HL-60 (cell line): ENCODE results near the gene FRRS1L.

Source experiments
- DNase-seq, 2 experiments: peaks; one replicate each; pipeline ENCODE4 v3.0.0-alpha.2; 2010 to 2020; ENCODE audit warnings: low read depth in 1 of 2, low spot score in 1 of 2
- H3K27ac ChIP-seq: fragments of 250-450 bp; sonication (Bioruptor Pico); replicated peaks from 2 replicates; pipeline ENCODE4 v1.5.1; 2020; ENCODE audit warnings: mild to moderate bottlenecking, moderate library complexity
- H3K27me3 ChIP-seq: fragments of 250-450 bp; sonication (Bioruptor Pico); 2 replicates; pipeline ENCODE4 v1.5.1; 2021; ENCODE audit warnings: mild to moderate bottlenecking, moderate library complexity; ENCODE audit not compliant: insufficient read depth, poor library complexity, severe bottlenecking
- H3K4me3 ChIP-seq: replicated peaks from 2 replicates; pipeline ENCODE4 v1.5.1; 2011; ENCODE audit warnings: mild to moderate bottlenecking, control low read depth, low read length; ENCODE audit not compliant: insufficient read depth
- CTCF ChIP-seq: IDR thresholded peaks from one replicate; pipeline ENCODE4 v1.5.1; 2011; ENCODE audit warnings: low read length, control low read depth, inconsistent platforms; ENCODE audit not compliant: insufficient read depth
- GABPA ChIP-seq: IDR thresholded peaks from 2 replicates; pipeline ENCODE4 v1.6.1; 2012; ENCODE audit warnings: low read depth
- POLR2AphosphoS5 ChIP-seq: IDR thresholded peaks from 2 replicates; pipeline ENCODE4 v1.6.1; 2012; ENCODE audit warnings: low read depth
- REST ChIP-seq: IDR thresholded peaks from 2 replicates; pipeline ENCODE4 v1.6.1; 2012; ENCODE audit warnings: low read depth; ENCODE audit not compliant: insufficient replicate concordance
- SPI1 ChIP-seq: IDR thresholded peaks from 2 replicates; pipeline ENCODE4 v1.6.1; 2012; ENCODE audit warnings: low read depth, mild to moderate bottlenecking, borderline replicate concordance

FRRS1L gene

GRCh38 chr9:109100543-109101201 lies 66.4 kb downstream of the FRRS1L start:
- H3K4me3 ChIP-seq = no peak overlapping the region
- no peak overlapping the region for H3K27ac ChIP-seq
- no peaks in the 10 kb centered on the region for H3K27me3 ChIP-seq
- TF ChIP-seq REST (no peak), CTCF (no peak), SPI1 (no peak), GABPA (no peak), POLR2AphosphoS5 (no peak)
- no peak for DNase-seq

- Histone ChIP-seq H3K4me3 (no peak overlapping the region), H3K27me3 (no peaks in the 10 kb centered on the region), H3K27ac (no peak overlapping the region)
- no peak for TF ChIP-seq POLR2AphosphoS5
- no peak for TF ChIP-seq CTCF
- TF ChIP-seq GABPA = no peak
- no peak for TF ChIP-seq SPI1
- TF ChIP-seq REST = no peak
- DNase-seq = no peak
Measured at GRCh38 chr9:109098960-109099308, 68.1 kb downstream of the FRRS1L start.

GRCh38 chr9:109098171-109098959 lies 68.7 kb downstream of the FRRS1L start:
- no peak for TF ChIP-seq POLR2AphosphoS5
- no peak for TF ChIP-seq SPI1
- no peak for TF ChIP-seq CTCF
- TF ChIP-seq GABPA = no peak
- TF ChIP-seq REST = no peak
- no peak overlapping the region for H3K4me3 ChIP-seq
- H3K27me3 ChIP-seq = no peaks in the 10 kb centered on the region
- H3K27ac ChIP-seq = no peak overlapping the region
- DNase-seq = no peak
